NCI-H146 treated with DMSO at 0.1 percent for 48 hours (cell line): Measurements from ENCODE around the gene SCYL1.

Experiments
- DNase-seq: peaks from one replicate; lab custom pipeline; 2025; ENCODE audit not compliant: unreplicated experiment; lab: John Stamatoyannopoulos, UW

Gene SCYL1

DNA sequence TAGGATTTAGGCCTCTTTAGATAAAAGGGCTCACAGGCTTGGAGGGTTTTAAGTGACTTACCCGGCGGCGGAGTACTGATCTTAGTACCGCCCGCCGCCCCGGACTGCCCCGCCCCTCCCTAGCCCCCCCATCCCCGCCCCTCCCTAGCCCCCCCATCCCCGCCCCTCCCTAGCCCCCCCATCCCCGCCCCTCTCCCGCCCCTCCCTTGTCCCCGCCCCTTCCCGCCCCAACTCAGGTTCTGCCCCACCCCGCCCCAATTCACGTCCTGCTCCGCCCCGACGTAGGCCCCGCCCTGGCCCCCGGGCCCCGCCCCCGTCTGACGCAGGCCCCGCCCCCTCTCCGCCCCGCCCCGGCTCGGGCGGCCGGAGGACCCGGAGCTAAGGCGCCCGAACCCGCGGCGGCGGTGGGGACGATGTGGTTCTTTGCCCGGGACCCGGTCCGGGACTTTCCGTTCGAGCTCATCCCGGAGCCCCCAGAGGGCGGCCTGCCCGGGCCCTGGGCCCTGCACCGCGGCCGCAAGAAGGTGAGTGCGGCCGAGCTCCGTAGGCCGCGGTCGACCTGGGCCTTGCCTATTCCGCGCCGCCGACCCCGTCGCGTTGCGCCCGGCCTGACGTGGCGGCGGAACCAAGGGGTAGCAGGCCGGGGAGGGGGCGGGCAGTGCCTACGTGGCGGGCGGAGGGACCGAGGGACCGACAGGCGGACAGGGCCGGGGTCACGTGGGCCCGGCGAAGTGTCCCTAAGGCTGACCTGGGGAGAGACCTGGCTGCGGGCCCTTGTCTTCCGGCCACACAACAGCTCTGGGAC lies at the start of gene SCYL1:
TSS of gene SCYL1 (plus strand) at position 343 of the 805 bp plus-strand sequence. CDS start at position 414, 71 bp downstream.
- no peak for DNase-seq

DNA sequence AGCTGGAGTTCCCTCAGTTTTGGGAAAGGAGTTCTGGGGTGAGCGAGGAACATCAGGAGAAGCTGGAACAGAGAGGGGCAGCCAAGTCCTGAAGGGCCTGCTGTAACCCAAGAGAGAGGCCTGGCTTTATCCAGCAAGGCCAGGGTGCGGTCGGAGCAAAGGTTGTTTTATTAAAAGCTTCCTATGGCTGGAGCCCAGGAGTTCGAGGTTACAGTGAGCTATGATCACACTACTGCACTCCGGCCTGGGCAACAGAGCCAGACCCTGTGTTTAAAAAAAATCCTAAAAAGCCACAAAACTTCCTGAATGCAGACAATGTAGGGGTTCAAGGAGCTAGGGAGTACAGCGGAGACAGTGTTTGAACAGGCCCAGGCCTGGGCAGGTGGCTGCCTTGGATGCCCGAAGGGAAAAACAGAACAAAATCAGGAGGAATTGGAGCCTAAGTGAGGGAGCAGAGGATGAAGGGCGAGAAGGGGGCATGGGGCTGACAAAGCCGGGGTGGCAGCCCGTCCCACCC lies 48.2 kb upstream of the SCYL1 start:
- no peak for DNase-seq

DNA sequence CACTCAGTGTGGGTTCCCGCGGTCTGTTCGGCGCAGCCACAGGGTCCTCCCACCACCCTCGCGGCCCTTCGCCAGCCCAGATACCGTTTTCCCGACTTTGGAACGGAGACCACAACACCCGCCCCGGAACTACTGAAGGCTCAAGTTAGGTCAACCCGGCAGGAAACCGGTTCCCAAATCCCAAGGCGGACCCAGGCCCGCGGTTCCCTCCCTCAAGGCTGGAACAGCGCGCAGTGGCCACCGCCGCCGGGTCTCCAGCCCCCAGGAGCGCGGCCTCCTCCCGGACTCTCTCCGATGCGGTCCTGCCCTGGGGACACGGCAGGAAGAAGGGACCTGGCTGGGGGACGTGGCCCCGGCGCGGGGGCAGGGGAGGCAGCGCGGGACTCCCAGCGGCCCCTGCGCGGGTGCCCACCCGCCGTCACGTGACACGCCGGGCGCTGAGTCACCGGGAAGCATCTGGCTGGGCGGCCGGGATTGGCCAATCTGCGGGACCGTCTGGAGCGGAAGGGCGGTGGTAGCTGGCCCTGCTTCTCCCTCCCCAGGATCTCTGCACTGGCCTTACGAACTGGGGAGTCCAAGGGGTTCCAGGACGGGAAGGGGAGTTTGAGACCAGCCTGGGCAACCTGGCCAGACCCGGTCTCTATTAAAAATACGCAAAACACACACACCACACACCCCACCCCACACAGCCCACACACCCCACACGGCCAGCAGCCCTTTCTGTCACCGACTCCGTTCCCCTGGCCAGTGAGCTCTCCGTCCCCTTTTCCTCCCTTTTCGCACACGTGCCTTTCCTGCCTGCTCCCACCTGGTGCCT lies 47.5 kb upstream of the SCYL1 start:
- peak; percentile 89 for DNase-seq

DNA sequence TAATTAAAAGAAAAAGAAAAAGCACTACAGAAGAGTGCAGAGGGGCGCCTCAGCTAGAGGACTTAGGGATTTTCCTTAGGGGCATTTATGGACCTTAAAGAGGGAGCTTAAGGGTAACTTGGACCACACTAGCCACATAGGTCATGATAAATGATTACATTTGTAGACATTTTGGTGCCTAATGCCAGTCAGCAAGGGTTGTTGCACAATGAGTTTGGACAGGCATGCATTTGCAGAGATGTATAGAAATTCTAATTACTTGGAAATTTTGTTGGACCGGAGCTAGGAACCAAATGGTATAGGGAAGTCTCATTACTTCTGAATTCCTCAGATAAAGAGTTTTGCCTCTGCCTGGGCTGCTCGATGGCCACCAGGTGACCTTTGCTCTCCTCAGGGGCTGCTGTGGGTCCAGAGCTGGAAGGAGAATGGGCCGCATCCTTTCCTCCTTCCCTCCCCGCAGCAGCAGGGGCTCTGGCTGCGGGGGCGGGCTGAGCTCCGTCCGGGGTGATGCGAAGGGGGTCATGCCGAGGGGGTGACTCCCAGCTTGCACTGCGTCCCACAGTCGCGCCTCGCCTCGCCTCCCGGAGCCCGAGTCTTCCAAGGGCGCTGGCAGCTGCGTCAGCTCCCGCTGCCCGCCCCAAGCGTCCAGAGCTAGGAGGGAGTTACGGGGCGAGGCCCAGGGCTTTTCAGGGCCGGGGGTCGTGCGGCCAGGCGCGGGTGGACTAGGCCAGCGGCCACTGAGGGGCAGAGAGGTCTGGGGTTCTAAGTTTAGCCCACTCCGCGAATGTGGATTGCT lies 46.3 kb upstream of the SCYL1 start:
- no peak for DNase-seq

DNA sequence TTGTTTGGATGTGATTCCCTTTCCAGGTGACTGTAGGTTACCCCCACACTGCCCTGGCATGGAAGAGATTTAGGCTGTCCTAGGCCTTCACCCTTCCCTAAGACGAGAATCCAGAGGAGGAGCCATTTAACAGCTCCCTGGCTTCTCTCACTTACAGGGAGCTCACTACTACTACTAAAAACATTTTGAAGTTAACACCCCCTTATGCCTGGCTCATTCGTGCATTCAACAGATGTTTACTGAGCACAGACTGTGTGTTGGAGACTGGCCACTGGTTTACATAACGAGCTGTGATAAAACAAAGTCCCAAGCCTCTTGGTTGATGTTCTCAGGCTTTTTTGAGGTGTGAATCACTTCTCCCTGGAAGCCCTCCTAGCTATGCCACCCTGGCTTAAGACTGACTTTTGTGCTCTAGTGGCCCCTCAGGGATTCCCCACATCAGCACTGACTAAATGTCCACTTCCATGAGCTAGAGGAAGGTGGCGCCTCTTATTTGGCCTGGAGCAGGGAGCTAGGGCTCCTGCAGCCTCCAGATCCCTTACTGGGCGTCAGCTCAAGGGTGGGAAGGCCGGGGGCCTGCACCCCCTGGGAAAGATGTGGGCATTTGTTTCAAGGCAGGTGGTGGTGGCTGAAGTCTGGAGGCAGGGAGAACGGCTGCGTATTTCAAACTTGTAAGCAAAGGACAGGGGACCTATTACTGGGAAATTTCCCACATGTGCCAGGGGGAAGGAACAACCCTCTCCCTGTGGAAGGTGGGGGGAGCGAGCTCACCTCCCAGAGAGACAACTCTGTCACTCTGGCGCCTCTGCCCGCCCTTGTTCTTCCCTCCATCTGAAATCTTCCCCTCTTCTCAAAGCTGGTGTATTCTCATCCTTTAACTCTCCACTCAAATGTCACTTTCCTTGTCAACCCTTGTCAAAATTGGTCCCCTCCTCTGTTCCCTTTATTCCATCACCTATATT lies 45.4 kb upstream of the SCYL1 start:
- no peak for DNase-seq

DNA sequence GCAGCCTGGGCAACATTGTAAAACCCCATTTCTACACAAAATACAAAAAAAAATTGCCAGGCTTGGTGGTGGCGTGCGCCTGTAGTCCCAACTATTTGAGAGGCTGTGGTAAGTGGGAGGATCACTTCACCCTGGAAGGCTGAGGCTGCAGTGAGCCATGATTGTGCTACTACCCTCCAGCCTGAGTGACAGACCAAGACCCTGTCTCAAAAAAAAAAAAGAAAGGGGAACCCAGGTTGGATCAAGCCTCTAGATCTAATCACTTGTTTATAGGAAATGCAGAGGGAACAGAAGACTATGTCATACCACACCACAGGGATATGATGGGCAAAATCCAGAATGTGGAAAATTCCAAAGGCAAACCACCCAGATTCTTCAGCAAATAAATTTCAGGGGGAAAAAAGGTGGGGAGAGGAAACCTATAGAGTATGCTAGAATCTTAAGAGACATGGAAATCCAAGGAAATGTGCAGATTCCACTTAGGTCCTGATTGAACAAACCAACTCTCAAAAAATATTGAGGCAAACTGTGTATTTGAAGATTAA lies 42.5 kb upstream of the SCYL1 start:
- no peak for DNase-seq

DNA sequence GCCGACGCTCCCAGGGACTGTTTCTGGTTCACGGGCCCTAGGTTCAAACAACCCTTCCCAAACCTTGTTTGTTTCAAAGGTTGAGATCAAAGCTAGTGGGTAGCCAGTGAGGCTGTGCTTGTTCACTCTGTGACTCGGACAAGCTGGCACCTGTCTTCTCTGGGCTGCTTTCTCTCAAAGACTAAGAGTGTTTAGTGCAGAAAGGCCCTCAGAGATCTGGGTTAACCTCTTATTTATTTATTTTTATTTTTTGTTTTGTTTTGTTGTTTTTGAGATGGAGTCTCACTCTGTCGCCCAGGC lies 39.0 kb upstream of the SCYL1 start:
- no peak for DNase-seq

DNA sequence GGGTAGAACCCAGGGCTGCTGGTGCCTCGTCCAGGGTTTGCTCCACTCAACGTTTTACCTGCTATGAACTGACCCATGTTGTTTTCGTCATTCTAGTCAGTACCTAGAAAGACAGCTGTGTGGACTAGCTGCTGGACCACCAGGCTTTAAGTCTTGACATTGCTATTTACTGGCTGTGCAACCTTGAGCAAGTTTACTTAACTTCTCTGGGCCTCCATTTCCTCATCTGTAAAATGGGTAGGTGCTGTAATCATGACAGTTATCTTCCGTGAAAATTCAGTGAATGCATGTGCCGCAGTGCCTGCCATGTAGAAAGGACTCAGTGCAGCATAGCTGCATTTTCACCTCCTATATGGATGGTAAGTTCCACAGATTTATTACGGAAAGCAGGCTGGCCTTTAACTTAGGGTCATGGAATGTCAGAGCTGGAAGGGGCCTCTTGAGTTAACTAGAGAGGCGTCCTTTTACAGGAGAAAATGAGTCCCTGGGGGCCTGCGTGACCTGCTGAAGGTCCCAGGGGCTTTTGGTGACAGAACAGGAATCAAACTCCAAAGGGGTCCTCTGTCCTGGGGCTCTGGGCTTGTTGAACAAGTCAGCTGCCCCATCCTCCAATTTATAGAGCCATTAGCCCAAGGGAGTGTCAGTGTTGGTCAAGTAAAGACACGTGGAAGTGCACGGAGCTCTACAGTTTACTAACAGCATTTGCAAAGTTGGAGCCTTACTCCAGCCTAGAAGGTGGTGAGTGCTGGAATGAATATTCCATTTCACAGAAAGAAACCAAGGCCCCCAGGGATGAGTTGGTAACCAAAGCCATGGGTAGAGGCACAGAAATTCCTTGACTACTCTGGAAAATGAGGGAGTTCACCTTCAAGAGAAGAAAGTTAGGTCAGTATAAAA lies 38.1 kb upstream of the SCYL1 start:
- no peak for DNase-seq

DNA sequence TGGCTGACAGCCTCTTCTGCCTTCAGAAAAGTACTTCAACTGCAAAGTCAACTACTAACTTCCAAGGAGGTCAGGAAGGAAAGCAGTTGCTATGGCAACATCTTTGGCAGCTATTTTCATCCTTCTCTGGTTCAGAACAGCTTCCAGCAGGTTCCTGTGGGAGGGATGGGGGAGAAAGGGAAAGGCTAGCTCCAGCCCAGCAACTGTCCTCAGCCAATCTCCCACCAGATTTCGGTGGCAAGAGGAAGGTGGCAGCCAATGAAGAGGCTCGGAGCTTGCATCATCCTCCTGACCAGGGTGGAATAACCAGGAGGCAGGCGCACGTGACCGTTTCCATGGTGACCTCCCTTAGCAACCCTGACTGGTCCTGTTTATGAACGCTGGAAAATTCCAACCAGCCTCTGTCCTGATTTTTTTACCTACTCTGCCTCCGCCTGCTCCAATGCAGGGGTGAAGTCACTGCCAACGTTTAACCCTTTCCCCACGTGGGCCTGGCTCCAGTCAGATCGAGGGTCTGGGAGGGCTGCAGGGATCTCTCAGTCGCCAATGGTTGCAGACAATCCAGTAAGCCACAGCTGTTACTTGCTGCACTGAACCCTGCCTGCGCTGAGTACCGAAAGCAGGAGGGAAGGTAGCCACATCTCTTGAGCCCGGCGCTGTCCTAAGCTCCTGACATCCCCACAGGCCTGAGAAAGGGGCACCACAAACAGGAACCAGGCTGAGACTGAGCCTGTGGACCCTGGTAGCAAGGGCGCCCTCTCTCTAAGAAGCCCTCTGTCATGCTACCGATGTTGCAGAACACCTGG lies 37.2 kb upstream of the SCYL1 start:
- peak; percentile 99 for DNase-seq

DNA sequence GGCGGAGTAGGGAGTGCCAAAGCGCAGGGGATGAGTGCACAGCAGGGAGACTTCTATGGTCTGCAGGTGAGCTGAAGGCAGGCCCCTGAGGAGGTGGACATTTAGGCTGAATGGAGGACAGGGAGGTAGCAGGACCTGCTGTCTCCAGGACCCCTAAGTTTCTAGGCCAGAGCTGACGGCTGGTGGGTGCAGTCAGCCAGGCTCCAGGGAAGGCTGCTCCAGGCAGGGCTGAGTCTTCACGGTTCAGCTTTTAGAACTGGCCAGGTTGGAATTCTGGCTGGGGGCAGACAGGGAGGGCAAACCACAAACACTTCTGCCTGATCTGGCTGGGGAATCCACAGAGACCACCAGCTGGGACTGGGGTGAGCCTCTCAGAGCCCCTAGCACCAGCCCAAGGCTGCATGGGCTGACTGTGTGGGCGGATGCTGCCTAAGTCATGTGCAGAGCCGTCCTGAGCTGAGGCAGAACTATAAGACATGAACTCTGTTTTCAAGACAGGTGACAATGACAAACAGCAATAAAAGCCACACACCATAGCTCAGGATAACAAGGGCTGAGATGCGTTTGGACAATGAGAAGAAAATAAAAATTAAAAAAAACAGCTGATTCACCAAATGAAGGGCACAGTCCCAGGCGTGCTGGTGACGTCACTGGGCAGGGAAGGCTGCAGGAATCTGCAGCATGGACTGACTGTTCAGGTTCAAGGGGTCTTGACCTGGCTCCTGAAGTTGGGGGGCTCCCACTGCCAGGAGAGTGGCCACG lies 36.4 kb upstream of the SCYL1 start:
- DNase-seq = no peak

DNA sequence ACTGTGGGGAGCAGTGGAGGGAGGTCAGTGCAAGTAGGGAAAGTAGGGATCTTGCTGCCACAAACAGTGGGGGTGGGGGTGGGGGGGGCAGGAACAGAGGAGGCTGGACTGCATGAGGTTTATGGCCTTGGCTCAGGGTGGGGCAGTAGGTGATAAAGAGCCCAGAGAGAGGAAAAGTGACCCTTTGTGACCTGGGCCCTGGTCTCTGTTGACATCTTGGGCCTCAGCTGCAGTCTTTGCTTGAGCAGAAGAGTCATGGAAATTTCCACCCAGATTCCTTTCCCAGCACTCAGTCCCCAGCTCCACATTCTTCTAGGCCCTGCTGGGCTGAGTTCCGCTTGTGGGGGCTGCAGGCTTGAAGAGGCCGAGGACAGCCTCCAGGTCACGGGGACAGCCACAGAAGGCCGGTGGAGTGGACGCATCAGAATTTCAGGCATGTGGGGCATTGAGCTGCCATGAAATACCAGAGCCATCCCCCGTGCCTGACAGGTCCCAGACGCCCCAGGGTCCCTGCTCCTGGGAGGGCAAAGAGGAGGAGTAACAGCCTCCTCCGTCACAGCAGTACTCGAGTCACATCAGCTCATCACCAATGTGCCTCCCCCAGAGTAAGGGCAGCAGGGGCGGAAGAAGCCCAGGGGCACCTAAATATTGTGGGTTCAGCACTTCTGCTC lies 35.7 kb upstream of the SCYL1 start:
- no peak for DNase-seq

DNA sequence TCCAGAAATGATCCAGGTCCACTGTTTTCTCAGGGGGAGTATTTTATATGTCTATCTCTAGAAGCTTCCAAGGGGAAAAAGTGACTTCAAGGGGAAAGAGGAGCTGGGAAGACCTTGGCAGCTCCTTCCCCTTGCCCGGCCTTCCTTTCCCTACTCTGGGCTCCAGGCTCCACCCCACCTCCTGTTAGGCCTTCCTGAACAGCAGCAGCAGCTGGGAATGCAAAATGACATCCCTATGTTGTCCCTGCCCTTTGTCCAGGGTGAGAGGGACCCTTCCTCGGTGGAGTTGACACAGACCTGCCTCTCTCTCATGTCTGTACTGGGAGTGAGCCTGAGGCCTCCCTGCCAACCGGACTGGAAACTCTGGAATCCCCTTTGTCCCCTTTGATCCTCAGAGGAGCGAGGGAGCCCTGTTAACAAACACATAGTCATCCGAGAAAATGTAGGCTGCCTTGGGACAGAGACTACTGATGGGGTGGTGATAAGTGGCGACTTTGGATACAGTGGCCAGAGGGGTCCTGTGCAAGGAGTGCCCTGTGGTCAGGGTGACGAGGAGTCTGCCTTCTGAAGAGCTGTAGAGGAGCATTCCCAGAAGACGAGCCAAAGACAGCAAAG lies 35.1 kb upstream of the SCYL1 start:
- DNase-seq = no peak

DNA sequence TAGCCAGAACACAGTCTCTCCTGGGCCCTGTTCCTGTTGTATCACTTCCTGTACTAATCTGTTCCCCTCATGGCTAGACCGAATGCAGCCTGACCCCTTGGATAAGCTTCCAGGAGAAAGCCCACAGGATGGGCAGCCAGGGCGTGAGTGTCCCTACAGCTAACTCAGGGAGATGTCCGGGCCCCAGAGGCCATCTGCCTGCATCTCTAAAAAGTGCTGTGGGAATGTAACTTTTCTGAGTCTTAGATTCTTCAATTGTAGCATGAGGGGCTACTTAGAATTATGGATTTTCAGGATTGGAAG lies 33.8 kb upstream of the SCYL1 start:
- DNase-seq = no peak

DNA sequence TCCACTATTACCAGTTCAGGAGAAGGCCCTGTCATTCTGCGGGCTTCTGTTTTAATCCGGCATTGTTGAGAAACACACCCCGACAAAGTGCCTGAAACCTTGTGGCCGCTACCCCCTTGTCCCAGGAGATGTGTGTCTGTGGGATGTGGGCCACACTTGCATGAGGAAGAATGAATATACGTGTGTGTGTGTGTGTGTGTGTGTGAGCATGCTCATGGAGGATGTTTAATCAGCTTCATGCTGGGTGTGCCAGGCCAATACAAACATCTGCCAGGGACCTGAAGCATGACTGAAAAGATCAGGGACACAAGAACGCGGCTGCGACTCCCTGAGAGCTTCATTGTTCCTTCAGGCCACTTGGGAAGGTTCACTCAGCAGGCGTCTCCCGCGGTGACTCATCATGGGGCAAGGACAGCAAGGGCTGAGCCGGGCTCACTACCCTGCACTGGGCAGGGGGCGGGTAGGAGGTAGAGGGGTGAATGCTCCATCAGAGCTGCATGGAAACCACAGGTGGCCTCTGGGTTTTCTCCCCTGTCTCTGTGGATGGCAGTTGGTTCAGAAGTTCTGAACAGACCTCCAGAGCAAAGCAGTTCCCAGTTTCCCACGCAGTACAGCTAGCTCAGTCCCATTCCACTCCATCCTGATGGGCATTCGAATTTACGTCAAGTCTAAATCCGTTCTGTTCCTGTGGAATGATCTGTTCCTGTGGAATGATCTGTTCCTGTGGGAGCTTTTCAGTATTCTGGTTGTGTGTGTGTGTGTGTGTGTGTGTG lies 33.1 kb upstream of the SCYL1 start:
- DNase-seq = peak; percentile 92

DNA sequence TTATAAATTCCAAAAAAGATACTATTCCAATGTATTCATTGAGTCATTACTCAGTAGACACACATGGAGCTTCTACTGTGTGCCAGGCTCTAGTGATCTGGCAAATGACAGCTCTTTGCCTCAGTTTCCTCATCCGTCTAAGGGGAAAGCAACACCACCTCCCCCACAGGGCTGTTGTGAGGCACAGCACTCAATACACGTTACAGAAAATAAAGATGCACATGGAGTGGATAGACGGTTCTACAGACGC lies 32.6 kb upstream of the SCYL1 start:
- DNase-seq = no peak

DNA sequence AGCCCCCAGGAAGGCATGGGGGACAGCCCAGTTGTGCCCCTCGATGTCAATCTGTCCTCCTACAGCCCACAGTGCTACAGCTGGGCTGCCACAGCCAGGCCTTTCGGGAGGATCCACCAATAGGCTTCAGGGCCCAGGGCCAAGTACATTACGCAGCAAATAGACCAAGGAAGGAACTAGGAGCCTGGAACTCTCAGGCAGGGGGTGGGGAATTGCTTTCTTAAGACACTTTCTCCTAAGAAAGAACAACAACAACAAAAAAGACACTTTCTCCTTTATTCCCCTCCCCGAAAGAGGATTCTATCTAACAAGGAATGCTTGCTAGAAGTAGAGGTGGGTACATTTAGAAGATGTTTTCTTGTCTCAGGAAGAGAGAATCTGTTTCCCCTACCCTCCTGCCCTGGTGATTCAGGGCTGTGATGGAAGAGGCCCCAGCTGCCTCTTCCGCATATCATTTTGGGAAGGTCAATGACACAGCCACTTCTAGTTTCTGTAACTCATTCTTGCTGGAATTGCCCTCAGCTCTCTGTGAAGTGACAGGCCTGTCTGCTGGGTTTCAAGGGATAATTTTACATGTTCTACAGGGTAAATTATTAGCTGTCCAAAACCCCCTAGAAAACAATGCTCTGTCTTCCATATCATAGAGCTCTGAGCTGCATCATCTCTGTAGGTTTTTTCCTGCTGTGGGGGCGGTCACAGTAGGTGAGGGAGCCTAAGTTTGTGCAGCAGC lies 32.1 kb upstream of the SCYL1 start:
- no peak for DNase-seq
